Colonic mucosa (tissue), 4 donors: Measurements from ENCODE around the gene MED12. TPM values are rescaled to one million over a fixed set of nuclear protein-coding genes. Genes with fewer than 3 reads are reported as not detected.
"Not testable (repeated sequence)": the region's sequence is repeated elsewhere in the genome, so short reads cannot be mapped to it uniquely, and the experiment has no call there.

Experiments
- DNase-seq: peaks from one replicate; pipeline ENCODE4 v3.0.0-alpha.2; 2020
- H3K27ac ChIP-seq: fragments of 200-600 bp; one replicate; pipeline ENCODE4 v1.8.0; 2021
- H3K27me3 ChIP-seq: fragments of 200-600 bp; one replicate; pipeline ENCODE4 v1.8.0; 2021
- H3K36me3 ChIP-seq: fragments of 200-600 bp; one replicate; pipeline ENCODE4 v1.8.0; 2021
- H3K4me1 ChIP-seq: fragments of 200-600 bp; one replicate; pipeline ENCODE4 v1.8.0; 2021; ENCODE audit warnings: mild to moderate bottlenecking
- H3K4me3 ChIP-seq: fragments of 200-600 bp; one replicate; pipeline ENCODE4 v1.8.0; 2021
- H3K9ac ChIP-seq, 2 donors: one replicate each; pipeline ENCODE4 v1.7.0; 2013; ENCODE audit warnings: control low read depth in 2 of 2, low read depth in 2 of 2, low read length in 2 of 2
- H3K9me3 ChIP-seq: fragments of 200-600 bp; one replicate; pipeline ENCODE4 v1.8.0; 2021
- intact Hi-C: fragments of 100-400 bp; cut with DNase I; formaldehyde crosslinking; loops from one replicate; pipeline ENCODE4 v1.14.1; 2022
- total RNA-seq, 2 donors: library from RNA; stranded (reverse); fragmentation: NEBNext Ultra II Directional in 1 of 2; extraction: Animal tissue kit (Norgen Biotek cat#: 25700) in 1 of 2; gene quantifications; one replicate each; pipeline ENCODE4 v1.2.1, GENCODE V29; 2021
- TF ChIP-seq, protein P1 (sequence below): fragments of 200-600 bp; IDR thresholded peaks from one replicate; pipeline ENCODE4 v1.8.0; 2022; ENCODE audit warnings: antibody characterized with exemption, mild to moderate bottlenecking
- donor health status: healthy.
- donor health status: DM: no; HTN: no; CAD: no.
- donor health status: DM: no; HTN: no; CAD: no.

The MED12 gene
- total RNA-seq, 2 donors from 2014 or later: 35.1 to 39.7 TPM

DNA sequence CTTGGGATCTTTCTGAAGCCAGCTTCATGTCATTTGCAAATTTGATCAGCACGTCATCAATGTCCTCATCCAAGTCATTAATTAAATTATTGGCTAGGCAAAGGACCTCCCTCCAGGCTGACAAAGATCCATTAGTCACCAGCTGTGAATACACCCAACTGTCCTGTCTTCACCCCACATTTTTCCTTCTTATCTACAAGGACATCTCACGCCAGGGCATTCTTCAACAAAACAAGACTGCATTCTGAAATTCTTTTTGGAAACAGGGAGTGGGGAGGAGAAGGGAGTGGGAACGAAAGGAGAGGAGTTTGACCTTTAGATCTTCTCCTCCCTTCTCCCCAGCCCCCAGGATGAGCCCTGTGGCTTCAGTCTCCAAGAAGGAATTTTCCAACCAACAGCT lies 58.9 kb downstream of the MED12 start:
- H3K9ac ChIP-seq: no peak overlapping the region
- H3K4me3 ChIP-seq: no peak overlapping the region
- TF ChIP-seq, protein P1, sequence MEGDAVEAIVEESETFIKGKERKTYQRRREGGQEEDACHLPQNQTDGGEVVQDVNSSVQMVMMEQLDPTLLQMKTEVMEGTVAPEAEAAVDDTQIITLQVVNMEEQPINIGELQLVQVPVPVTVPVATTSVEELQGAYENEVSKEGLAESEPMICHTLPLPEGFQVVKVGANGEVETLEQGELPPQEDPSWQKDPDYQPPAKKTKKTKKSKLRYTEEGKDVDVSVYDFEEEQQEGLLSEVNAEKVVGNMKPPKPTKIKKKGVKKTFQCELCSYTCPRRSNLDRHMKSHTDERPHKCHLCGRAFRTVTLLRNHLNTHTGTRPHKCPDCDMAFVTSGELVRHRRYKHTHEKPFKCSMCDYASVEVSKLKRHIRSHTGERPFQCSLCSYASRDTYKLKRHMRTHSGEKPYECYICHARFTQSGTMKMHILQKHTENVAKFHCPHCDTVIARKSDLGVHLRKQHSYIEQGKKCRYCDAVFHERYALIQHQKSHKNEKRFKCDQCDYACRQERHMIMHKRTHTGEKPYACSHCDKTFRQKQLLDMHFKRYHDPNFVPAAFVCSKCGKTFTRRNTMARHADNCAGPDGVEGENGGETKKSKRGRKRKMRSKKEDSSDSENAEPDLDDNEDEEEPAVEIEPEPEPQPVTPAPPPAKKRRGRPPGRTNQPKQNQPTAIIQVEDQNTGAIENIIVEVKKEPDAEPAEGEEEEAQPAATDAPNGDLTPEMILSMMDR: no peak
- no peak for DNase-seq
- H3K36me3 ChIP-seq: no peaks in the 10 kb centered on the region
- intact Hi-C loops: loop anchor here (10.0 kb wide), 2 partner anchors 203 to 413 kb away; no protein-coding TSS in a partner anchor
- H3K27me3 ChIP-seq: no peaks in the 10 kb centered on the region
- no peak overlapping the region for H3K27ac ChIP-seq
- H3K9me3 ChIP-seq: no peaks in the 10 kb centered on the region
- no peaks in the 10 kb centered on the region for H3K4me1 ChIP-seq

DNA sequence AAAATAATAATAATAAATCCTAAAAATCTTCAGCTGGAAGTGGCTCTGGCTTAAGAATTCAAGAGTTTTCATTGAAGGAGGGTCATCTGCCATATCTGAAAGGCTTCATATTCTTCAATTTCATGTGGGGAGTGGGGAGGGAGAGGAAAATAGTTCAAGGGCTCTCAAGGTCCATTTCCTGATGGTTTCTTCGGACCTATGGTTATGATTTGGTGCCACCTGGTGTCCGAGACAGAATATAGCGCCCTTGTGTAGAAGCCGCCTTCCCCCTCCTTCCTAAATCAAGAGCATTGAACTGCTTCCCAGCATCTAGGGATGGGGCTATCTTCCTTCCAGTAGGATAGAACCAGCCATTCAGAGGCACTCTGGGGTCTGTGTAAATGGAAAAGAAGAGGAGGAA lies 60.5 kb downstream of the MED12 start:
- intact Hi-C loops: loop anchor here (10.0 kb wide), 2 partner anchors 204 to 414 kb away; no protein-coding TSS in a partner anchor
- TF ChIP-seq, protein P1: peak; percentile 53
- no peak overlapping the region for H3K9ac ChIP-seq

DNA sequence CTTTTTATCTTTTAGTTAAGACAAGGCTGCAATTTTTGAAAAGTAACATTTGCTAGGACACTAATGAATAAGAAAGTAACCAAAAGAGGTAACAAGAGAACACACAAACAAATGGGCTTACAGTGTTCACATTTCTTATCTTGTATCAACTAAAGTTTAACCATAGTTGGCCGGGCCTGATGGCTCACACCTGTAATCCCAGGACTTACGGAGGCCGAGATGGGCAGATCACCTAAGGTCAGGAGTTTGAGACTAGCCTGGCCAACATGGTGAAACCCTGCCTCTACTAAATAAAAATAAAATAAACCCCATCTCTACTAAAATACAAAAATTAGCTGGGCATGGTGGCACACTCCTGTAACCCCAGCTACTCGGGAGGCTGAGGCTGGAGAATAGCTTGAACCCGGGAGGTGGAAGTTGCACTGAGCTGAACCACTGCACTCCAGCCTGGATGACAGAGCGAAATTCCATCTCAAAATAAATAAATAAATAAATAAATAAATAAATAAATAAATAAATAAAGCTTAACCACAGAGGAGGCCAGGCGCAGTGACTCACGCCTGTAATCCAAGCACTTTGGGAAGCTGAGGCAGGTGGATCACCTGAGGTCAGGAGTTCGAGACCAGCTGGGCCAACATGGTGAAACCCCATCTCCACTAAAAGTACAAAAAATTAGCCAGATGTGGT lies 62.3 kb downstream of the MED12 start:
- H3K9me3 ChIP-seq, H3K4me1 ChIP-seq, H3K27ac ChIP-seq, DNase-seq, H3K4me3 ChIP-seq, H3K9ac ChIP-seq, H3K27me3 ChIP-seq, H3K36me3 ChIP-seq: not testable (repeated sequence)
- intact Hi-C loops: loop anchor here (10.0 kb wide), 1 partner anchor 74 kb away; the partner anchor contains the start of gene ZMYM3

More for the DNA sequence above, 60.5 kb downstream of the MED12 start:
- Histone ChIP-seq H3K9me3 (no peaks in the 10 kb centered on the region), H3K36me3 (no peaks in the 10 kb centered on the region), H3K4me1 (no peaks in the 10 kb centered on the region), H3K27me3 (no peaks in the 10 kb centered on the region), H3K27ac (no peak overlapping the region), H3K4me3 (no peak overlapping the region)
- peak; percentile 59 for DNase-seq

DNA sequence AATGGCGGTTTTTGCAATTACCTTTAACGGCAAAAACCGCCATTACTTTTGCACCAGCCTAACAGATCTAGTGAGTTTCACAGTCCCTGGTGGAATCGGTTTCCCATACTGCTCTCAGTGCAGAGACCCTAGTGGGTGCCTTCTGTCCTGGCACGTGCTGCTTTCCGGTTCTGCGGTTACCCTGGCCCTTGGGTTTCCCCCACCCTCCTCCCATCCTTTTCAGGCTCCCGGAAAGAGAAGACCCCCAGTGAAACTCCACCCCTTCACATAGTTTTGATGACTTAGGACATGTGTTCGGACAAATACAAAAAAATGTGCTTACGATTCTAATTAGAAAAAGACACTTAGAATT lies 63.1 kb downstream of the MED12 start:
- peak overlapping the region; percentile 51 to 66 for H3K9ac ChIP-seq
- TF ChIP-seq, protein P1: no peak
- no peaks in the 10 kb centered on the region for H3K9me3 ChIP-seq
- no peaks in the 10 kb centered on the region for H3K36me3 ChIP-seq
- H3K27me3 ChIP-seq: no peaks in the 10 kb centered on the region
- intact Hi-C loops: loop anchor here (10.0 kb wide), 1 partner anchor 73 kb away; the partner anchor contains the start of gene ZMYM3
- H3K27ac ChIP-seq: peak overlapping the region; percentile 38
- H3K4me1 ChIP-seq: no peaks in the 10 kb centered on the region
- no peak overlapping the region for H3K4me3 ChIP-seq
- DNase-seq: peak; percentile 23

DNA sequence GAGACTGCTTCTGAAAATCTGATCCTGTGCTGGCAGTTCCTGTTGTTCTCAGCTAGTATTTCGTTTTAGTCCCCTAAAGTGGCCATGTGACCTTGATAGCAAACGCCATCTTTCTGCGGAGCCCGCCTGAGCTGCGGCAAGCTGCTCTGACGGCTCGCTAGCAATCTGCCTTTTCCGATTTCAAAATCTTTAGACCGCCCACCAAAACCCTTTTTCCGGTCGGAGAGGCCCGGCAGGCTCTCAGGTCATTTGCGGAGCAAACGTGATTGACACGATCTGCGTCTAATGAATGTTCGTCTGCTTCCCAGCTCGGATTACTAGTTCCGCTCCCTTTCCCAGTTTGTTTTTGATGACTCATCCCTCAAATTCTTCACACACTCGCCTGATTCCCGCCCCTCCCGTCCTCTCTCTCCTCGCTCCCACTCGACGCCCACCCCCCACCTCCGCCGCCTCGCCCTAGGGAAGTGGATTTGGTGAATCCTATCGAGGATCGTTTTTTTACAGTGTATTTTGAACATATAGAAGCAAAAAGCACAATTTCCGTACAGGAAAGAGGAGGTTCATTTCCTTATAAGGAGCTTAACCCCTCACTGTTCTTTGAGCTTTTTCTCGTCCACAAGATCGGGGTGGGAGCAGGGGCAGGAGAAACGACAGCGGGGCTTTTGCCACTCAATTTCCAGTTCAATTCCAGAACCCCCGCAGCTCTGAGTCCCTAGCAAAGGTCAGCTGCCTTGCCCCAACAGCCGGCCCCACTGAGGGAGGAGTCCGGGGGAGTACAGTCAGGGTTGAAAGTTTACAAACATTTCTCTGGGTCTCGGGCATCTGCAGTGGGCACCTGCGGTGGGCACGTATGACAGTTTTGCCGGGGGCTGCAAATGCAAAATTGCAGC lies 63.8 kb downstream of the MED12 start:
- intact Hi-C loops: loop anchor here (10.0 kb wide), 1 partner anchor 73 kb away; the partner anchor contains the start of gene ZMYM3
- H3K4me3 ChIP-seq: peak overlapping the region; percentile 15

More for the DNA sequence above, 63.8 kb downstream of the MED12 start:
- Histone ChIP-seq H3K27ac (peak overlapping the region; percentile 72), H3K27me3 (no peaks in the 10 kb centered on the region), H3K9ac (peak overlapping the region; percentile 55 to 66), H3K36me3 (no peaks in the 10 kb centered on the region), H3K9me3 (no peaks in the 10 kb centered on the region), H3K4me1 (no peaks in the 10 kb centered on the region)
- TF ChIP-seq, protein P1: no peak
- peak; percentile 89 for DNase-seq
